Psoas muscle (tissue), 8 donors: ENCODE measurements around the gene SH3TC1. TPM values are rescaled to one million over a fixed set of nuclear protein-coding genes. Genes with fewer than 3 reads are reported as not detected.

ENCODE experiments used
- ATAC-seq, 4 donors: fragments of 200-7000 bp; cut with Tn5 transposase; one replicate each; pipeline ENCODE4 v1.9.1; 2020; ENCODE audit warnings: moderate library complexity in 3 of 4, mild to moderate bottlenecking in 2 of 4
- DNase-seq, 2 donors: peaks; one replicate each; pipeline ENCODE4 v3.0.0-alpha.2; 2020
- H3K27ac ChIP-seq: fragments of 200-600 bp; one replicate; pipeline ENCODE4 v1.8.0; 2022
- H3K27me3 ChIP-seq, 3 donors: fragments of 200-600 bp in 1 of 3; one replicate each; pipeline versions ENCODE4 v1.6.1 to v1.8.0; 2013 to 2022; ENCODE audit warnings: low read length in 2 of 3, mild to moderate bottlenecking in 2 of 3, moderate library complexity in 1 of 3; ENCODE audit not compliant: insufficient read depth in 3 of 3
- H3K36me3 ChIP-seq, 2 donors: fragments of 200-600 bp in 1 of 2; one replicate each; pipeline versions ENCODE4 v1.6.1 to v1.8.0; 2013 to 2022; ENCODE audit warnings: low read depth in 1 of 2, mild to moderate bottlenecking in 1 of 2, moderate library complexity in 1 of 2; ENCODE audit not compliant: insufficient read depth in 1 of 2
- H3K4me1 ChIP-seq: fragments of 200-600 bp; one replicate; pipeline ENCODE4 v1.8.0; 2022
- H3K4me3 ChIP-seq: fragments of 200-600 bp; one replicate; pipeline ENCODE4 v1.8.0; 2022; ENCODE audit warnings: mild to moderate bottlenecking
- H3K9me3 ChIP-seq: fragments of 200-600 bp; one replicate; pipeline ENCODE4 v1.8.0; 2022
- CTCF ChIP-seq: fragments of 200-600 bp; IDR thresholded peaks from one replicate; pipeline ENCODE4 v1.8.0; 2022; ENCODE audit warnings: antibody characterized with exemption
- WGBS, 3 donors: extraction: QIAGEN DNeasy Blood & Tissue Kit; methylation state at CpG; one replicate each; pipeline versions ENCODE4 v1.1.6 to v1.1.7; 2013; 5-methylcytosine and 5-hydroxymethylcytosine counted together
- intact Hi-C, 2 donors: fragments of 100-400 bp; cut with DNase I; formaldehyde crosslinking; loops; one replicate each; pipeline versions ENCODE4 v1.11.0 to v1.14.2; 2022
- polyA plus RNA-seq, 3 donors: library from polyadenylated mRNA; stranded (reverse); fragments of 200-250 nt; gene quantifications; one replicate each; pipeline ENCODE4 v1.2.3, GENCODE V29; 2013
- total RNA-seq, 4 donors: library from RNA; stranded (reverse); fragmentation: NEBNext Ultra II Directional in 2 of 4; extraction: Animal tissue kit (Norgen Biotek cat#: 25700) in 2 of 4; gene quantifications; one replicate each; pipeline versions ENCODE4 v1.2.1 to v1.2.4, GENCODE V29; 2021 to 2023
- donor health status: healthy with polysubstance abuse.
- donor health status: DM: no; HTN: no; CAD: no; lungs with moderate emphysema.
- donor health status: Bipolar disorder and iron deficiency.
- donor health status: healthy.
- donor health status: DM: yes; HTN: yes; CAD: no.
- donor health status: DM: no; HTN: no; CAD: no.
- donor health status: DM: no; HTN: no; CAD: no.
- donor health status: DM: yes; HTN: yes; CAD: no.

SH3TC1 gene
- total and polyA plus RNA-seq, 7 donors: 1.9 to 7.9 (median 4.7) TPM

GRCh38 chr4:8155660-8156421 is 43.2 kb upstream of the SH3TC1 start:
- intact Hi-C loops: loop anchor here (5.0 kb wide), 2 partner anchors 34 to 39 kb away; no protein-coding TSS in a partner anchor
- TF ChIP-seq CTCF: no peak
- 90 to 95% (median 91%) methylated on average over 14 of the region's 14 CpGs for WGBS, 3 donors
- no peaks in the 10 kb centered on the region for H3K27me3 ChIP-seq
- no peaks in the 10 kb centered on the region for H3K36me3 ChIP-seq
- ATAC-seq: no peak
- no peak overlapping the region for H3K4me3 ChIP-seq
- H3K9me3 ChIP-seq: no peaks in the 10 kb centered on the region
- no peak for DNase-seq
- H3K4me1 ChIP-seq: peaks cover 35% of the 10 kb centered on the region
- peak overlapping the region; percentile 85 for H3K27ac ChIP-seq

GRCh38 chr4:8156617-8157016 is 42.5 kb upstream of the SH3TC1 start:
- Histone ChIP-seq H3K9me3 (no peaks in the 10 kb centered on the region), H3K36me3 (no peaks in the 10 kb centered on the region), H3K4me1 (peaks cover 35% of the 10 kb centered on the region), H3K4me3 (peak overlapping the region; percentile 87), H3K27me3 (no peaks in the 10 kb centered on the region), H3K27ac (peak overlapping the region; percentile 85)
- no peak for TF ChIP-seq CTCF
- 29 to 45% (median 33%) methylated on average over 8 of the region's 8 CpGs for WGBS, 3 donors
- ATAC-seq (peak; percentile 31 to 65 (median 56)), DNase-seq (peak; percentile 76 to 88)
- intact Hi-C loops: loop anchor here (5.0 kb wide), 2 partner anchors 34 to 39 kb away; no protein-coding TSS in a partner anchor

GRCh38 chr4:8157496-8157895 is 41.6 kb upstream of the SH3TC1 start:
- no peaks in the 10 kb centered on the region for H3K9me3 ChIP-seq
- no peak for TF ChIP-seq CTCF
- peak overlapping the region; percentile 85 for H3K27ac ChIP-seq
- intact Hi-C loops: loop anchor here (5.0 kb wide), 2 partner anchors 35 to 40 kb away; no protein-coding TSS in a partner anchor
- peaks cover 37% of the 10 kb centered on the region for H3K4me1 ChIP-seq
- H3K27me3 ChIP-seq: no peaks in the 10 kb centered on the region
- peak overlapping the region; percentile 87 for H3K4me3 ChIP-seq
- peak; percentile 14 to 54 (median 49) for ATAC-seq
- 13 to 28% (median 17%) methylated on average over 14 to 15 of the region's 15 CpGs for WGBS, 3 donors
- no peaks in the 10 kb centered on the region for H3K36me3 ChIP-seq
- DNase-seq: peak; percentile 74 to 88

- WGBS, 3 donors: 1 to 5% (median 2%) methylated on average over 54 to 70 of the region's 70 CpGs
- H3K4me3 ChIP-seq: peak overlapping the region; percentile 87
- intact Hi-C loops: loop anchor here (5.0 kb wide), 2 partner anchors 36 to 41 kb away; no protein-coding TSS in a partner anchor
- H3K9me3 ChIP-seq: no peaks in the 10 kb centered on the region
- ATAC-seq (no peak), DNase-seq (peak in 1 of 2 donors; percentile 64)
- H3K27me3 ChIP-seq: no peaks in the 10 kb centered on the region
- H3K4me1 ChIP-seq: peaks cover 41% of the 10 kb centered on the region
- no peak for TF ChIP-seq CTCF
- no peaks in the 10 kb centered on the region for H3K36me3 ChIP-seq
- H3K27ac ChIP-seq: peak overlapping the region; percentile 85
Observed at GRCh38 chr4:8157944-8158709, 41.0 kb upstream of the SH3TC1 start.
